ENCODE measurements around the gene DKK3.

Gene DKK3

GRCh38 chr11:11931461-11932055, 76.9 kb downstream of the DKK3 start:
- peak; percentile 69 to 83 for DNase-seq

GRCh38 chr11:11929920-11930319, 78.5 kb downstream of the DKK3 start:
- no peak for DNase-seq

GRCh38 chr11:11923828-11924227, 84.6 kb downstream of the DKK3 start:
- no peak for DNase-seq

- DNase-seq: no peak
Measured at GRCh38 chr11:11916981-11917399, 91.4 kb downstream of the DKK3 start.

GRCh38 chr11:11915625-11916024, 92.8 kb downstream of the DKK3 start:
- DNase-seq: no peak

- DNase-seq: no peak
Measured at GRCh38 chr11:11913395-11913794, 95.0 kb downstream of the DKK3 start.
